Epithelial cell of esophagus (primary cell): ENCODE results near the gene KCTD21.

Experiments
- DNase-seq: peaks from one replicate; pipeline ENCODE4 v3.0.0; 2010; ENCODE audit warnings: low read depth
- H3K4me3 ChIP-seq: 2 replicates; pipeline ENCODE4 v1.5.1; 2011; ENCODE audit warnings: mild to moderate bottlenecking, low read length, control low read depth
- TF ChIP-seq, protein P1 (sequence below): IDR thresholded peaks from 2 replicates; pipeline ENCODE4 v1.5.1; 2011; ENCODE audit warnings: low read depth, mild to moderate bottlenecking, low read length, control low read depth, inconsistent platforms; ENCODE audit not compliant: insufficient read depth; ENCODE audit errors: missing control alignments

The KCTD21 gene

DNA sequence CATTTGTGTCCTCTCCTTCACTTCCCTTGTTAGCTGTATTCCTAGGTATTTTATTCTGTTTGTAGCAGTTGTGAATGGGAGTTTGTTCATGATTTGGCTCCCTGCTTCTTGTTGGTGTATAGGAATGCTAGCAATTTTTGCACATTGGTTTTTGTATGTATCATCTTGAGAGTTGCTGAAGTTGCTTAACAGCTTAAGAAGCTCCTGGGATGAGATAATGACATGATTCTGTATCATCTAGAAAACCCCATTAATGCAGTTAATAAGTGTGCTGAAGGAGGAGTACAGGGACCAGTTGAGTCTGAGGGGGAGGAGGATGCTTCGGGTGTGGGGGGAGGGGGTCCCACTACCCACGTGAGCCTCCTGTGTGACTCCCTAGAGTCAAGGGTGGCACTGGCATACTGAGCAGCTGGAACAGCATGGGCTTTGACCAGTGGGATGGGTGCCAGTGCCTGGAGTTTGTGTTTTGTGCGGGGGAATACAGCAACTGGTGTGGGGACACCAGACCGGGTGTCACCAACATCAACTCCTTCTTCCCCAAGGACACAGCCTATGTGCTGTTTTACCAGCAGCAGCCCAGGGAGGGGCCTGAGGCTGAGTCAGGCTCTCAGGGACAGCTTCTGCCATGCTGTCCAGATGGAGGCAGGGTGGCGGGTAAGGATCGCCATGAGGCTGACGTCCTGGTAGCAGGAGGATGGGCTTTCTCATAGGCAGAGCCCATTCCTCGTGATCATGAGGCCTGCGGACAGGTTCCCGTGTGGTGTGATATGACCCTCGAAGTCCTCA is 24.4 kb upstream of the KCTD21 start:
- H3K4me3 ChIP-seq: no peak overlapping the region
- DNase-seq: no peak
- TF ChIP-seq, protein P1, sequence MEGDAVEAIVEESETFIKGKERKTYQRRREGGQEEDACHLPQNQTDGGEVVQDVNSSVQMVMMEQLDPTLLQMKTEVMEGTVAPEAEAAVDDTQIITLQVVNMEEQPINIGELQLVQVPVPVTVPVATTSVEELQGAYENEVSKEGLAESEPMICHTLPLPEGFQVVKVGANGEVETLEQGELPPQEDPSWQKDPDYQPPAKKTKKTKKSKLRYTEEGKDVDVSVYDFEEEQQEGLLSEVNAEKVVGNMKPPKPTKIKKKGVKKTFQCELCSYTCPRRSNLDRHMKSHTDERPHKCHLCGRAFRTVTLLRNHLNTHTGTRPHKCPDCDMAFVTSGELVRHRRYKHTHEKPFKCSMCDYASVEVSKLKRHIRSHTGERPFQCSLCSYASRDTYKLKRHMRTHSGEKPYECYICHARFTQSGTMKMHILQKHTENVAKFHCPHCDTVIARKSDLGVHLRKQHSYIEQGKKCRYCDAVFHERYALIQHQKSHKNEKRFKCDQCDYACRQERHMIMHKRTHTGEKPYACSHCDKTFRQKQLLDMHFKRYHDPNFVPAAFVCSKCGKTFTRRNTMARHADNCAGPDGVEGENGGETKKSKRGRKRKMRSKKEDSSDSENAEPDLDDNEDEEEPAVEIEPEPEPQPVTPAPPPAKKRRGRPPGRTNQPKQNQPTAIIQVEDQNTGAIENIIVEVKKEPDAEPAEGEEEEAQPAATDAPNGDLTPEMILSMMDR: no peak

DNA sequence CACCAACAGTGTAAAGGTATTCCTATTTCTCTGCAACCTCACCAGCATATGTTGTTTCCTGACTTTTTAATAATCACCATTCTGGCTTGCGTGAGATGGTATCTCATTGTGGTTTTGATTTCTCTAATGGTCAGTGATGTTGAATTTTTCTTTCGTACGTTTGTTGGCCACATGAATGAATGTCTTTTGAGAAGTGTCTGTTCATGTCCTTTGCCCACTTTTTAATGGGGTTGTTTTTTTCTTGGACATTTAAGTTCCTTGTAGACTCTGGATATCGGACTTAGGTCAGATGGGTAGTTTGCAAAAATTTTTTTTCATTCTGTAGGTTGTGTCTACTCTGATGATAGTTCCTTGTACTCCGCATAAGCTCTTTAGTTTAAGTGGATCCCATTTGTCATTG is 23.1 kb upstream of the KCTD21 start:
- no peak for DNase-seq
- TF ChIP-seq, protein P1: no peak
- no peak overlapping the region for H3K4me3 ChIP-seq

DNA sequence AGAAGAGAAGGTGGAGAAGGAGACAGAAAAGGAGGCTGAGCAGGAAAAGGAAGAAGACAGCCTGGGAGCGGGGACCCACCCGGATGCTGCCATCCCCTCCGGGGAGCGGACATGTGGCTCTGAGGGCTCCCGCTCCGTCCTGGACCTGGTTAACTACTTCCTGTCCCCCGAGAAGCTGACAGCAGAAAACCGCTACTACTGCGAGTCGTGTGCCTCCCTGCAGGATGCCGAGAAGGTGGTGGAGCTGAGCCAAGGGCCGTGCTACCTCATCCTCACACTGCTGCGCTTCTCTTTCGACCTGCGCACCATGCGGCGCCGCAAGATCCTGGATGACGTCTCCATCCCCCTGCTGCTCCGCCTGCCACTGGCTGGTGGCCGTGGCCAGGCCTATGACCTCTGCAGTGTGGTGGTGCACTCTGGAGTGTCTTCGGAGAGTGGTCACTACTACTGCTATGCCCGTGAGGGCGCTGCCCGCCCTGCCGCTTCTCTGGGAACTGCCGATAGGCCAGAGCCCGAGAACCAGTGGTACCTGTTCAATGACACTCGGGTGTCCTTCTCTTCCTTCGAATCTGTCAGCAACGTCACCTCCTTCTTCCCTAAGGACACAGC is 21.7 kb upstream of the KCTD21 start:
- DNase-seq: no peak
- TF ChIP-seq, protein P1: no peak
- H3K4me3 ChIP-seq: no peak overlapping the region

DNA sequence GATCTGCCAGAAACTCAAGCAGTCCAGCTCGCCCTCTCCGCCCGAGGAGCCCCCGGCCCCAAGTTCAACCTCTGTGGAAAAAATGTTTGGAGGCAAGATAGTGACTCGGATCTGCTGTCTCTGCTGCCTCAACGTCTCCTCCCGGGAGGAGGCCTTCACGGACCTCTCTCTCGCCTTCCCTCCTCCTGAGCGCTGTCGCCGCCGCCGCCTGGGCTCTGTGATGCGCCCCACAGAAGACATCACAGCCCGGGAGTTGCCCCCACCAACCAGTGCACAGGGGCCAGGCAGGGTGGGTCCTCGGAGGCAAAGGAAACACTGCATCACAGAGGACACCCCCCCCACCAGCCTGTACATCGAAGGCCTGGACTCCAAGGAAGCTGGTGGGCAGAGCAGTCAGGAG is 21.1 kb upstream of the KCTD21 start:
- TF ChIP-seq, protein P1: no peak
- no peak for DNase-seq

DNA sequence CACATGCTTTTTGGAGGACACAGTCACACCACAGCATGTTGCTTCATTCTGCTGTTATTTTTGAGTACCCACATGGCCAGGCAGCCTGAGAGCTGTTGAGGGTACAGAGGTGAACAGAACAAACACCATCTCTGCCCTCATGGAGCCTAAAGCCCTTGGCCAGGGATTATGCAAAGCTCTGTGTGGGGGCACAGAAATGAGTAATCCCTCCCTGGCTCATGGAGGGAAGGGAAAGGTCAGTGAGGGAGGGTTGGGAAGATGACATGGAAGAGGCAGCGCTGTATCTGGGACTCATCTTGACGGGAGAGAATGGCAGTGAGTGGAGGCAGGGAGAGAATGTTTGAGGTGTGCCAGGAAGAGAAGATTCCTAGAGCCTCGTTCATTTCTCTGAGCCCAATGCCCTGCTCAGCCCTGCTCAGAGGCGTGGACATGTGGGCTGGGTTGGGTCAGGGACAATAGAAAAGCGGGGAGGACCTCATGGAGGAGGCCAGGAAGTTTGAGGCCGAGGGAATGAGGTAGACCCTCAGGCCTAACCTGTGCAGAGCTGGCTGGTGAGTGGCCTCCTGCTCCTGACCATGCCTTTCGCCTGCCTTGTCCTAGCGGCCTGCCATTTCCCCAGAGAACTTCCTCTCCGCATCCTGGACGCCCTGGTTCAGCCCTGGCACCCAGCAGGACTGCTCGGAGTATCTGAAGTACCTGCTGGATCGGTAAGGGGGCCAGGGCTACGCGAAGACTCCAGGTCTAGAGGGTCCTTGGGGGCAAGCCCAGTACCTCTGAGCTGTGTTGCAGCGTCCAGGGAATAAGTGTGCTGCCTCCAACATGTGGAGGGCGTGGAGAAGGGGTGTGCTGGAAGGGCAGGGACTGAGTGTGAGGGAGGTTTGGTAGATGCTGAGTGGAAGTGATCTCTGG is 20.1 kb upstream of the KCTD21 start:
- DNase-seq: no peak
- H3K4me3 ChIP-seq: no peak overlapping the region
- TF ChIP-seq, protein P1: no peak

More for the DNA sequence above, 21.1 kb upstream of the KCTD21 start:
- no peak overlapping the region for H3K4me3 ChIP-seq

DNA sequence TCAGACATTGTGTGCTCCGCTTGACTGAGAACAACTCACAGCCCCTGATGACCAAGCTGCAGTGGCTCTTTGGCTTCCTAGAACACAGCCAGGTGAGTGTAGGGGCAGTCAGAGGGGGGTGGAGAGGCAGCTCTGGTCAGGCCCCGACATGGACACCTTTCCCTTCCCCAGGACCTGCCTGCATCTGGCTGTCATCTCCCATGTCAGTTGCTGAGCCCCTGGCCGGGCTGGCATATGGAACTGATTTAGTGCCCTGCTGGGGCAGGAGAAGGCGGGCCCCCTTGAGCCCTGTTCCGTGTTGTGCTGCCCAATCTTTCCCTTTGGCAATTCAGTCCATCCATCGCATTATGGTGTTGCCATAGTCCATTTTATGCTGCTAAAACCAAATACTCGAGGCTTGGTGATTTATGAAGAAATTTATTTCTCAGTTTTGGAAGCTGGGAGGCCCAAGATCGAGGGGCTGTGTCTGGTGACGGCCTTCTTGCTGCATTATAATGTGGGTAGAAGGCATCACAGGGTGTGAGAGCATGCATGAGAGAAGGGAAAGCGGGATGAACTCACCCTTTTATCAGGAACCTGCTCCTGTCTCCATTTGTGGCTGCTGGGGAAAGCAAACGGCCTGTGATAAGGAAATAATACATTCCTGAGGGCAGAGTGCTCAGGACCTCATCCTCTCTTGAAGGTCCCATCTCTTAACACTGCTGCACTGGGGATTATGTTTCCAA is 19.3 kb upstream of the KCTD21 start:
- TF ChIP-seq, protein P1: no peak

More for the DNA sequence above, 19.3 kb upstream of the KCTD21 start:
- H3K4me3 ChIP-seq: no peak overlapping the region
- DNase-seq: no peak
